LNCAP (cell line): ENCODE measurements around the gene HPSE2.

Experiments used
- TF ChIP-seq, protein P1 (sequence below): fragments of 450-650 bp; IDR thresholded peaks from 2 replicates; pipeline ENCODE4 v1.5.1; 2017; ENCODE audit warnings: mild to moderate bottlenecking

The HPSE2 gene

DNA sequence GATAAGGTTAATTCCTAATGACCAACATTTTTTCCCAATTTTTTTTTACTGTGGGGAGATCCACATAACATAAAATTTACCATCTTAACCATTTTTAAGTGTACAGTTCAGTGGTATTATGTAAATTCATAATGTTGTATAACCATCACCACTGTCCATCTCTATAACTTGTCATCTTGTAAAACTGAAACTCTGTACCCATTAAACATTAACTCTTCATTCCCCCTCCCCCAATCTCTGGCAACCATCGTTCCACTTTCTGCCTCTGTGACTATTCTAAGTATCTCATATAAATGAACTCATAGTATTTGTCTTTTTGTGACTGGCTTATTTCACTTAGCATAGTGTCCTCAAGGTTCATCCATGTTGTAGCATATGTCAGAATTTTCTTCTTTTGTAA is 742.9 kb downstream of the HPSE2 start:
- TF ChIP-seq, protein P1, sequence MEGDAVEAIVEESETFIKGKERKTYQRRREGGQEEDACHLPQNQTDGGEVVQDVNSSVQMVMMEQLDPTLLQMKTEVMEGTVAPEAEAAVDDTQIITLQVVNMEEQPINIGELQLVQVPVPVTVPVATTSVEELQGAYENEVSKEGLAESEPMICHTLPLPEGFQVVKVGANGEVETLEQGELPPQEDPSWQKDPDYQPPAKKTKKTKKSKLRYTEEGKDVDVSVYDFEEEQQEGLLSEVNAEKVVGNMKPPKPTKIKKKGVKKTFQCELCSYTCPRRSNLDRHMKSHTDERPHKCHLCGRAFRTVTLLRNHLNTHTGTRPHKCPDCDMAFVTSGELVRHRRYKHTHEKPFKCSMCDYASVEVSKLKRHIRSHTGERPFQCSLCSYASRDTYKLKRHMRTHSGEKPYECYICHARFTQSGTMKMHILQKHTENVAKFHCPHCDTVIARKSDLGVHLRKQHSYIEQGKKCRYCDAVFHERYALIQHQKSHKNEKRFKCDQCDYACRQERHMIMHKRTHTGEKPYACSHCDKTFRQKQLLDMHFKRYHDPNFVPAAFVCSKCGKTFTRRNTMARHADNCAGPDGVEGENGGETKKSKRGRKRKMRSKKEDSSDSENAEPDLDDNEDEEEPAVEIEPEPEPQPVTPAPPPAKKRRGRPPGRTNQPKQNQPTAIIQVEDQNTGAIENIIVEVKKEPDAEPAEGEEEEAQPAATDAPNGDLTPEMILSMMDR: no peak

DNA sequence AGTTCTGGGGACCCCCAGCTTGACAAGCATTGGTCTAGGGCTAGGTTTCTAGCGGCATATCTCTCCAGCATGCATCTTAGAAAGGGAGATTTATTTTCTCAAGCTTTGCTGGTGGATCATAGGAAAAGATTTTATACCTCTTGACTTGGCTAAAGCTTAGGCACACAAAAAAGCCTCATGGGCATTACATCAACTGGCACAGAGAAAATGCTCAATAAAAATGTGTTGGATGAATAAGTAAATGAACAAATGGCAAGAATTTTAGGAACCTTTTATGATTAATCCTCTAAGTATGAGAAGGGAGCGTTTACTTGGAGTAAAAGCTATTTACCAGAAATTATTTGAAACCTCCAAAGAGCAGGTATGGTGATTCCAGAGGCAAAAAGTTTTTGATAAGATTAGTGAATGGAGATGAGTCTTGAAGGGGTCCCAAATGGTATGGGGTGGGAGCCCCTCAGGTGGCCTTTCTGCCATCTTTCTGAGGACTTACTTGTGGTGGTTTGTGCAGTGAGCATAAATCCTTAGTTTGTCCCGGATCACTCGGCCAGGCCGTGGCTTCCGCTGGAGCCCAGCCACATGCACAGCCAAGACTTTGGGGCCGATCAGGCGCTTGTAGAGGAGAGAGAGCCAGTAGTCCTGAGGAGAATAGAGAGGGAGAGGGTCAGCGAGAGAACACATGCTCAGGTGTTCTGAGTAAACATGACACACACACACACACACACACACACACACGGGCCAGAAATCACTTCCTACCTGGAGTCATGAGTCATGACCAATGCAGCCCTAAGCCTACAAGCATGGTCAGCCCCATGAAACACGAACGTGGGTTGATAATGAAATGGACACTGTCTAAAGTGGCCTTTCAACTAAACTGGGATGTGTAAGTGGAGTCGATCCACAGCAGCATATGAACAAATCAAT is 745.8 kb downstream of the HPSE2 start:
- TF ChIP-seq, protein P1: no peak

DNA sequence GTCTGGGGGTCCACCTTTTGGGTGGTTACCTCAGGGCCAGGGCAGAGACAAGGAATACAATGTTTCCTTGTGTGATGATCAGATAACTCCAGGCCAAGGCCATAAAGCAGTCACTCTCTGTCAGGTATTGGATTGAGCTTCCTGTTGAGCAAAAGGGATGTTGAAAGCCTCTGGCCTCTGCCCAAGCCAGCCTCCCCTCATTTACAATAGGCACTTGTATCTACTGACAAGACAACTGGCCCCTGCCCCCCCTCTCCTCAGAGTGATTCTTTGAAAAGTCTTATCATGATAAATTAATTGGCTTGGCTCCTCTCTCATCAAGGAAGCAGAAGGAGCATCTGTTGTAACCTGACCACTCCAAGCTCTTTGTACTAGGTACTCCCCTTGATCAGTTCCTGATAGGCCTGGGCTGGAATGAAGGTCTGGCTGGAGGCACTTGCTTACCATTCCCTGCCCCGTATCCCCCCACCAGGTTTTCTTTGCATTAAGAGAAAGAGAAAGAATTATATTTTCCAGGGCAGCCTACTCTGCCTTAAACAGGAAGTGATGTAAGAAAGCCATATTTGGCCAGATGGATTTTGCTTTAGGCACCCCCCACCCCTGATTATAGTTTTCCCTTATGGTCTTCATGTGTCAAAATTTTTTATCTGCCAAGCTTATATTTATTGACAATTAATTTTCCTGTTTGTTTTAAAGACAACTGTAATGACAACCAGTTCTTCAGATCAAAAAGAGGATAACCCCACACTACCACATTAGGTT is 746.8 kb downstream of the HPSE2 start:
- TF ChIP-seq, protein P1: no peak

DNA sequence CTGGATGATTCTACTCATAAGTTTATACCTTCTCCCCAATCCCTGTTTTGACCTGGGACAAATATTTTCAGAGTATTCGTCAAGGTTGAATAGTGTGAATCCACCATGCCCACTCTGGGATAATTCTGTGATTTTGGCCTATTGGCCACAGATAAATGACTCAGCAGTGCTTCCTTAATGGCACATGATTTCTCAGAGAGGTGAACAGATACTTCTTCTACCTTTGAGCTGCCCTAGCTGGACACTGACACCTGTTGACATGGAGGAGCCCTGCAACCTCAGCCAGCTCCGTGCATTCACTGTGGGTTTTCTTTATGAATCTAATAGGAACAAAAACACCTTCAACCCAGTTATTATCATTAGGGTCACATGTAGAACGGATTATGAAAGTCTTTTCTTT is 748.0 kb downstream of the HPSE2 start:
- TF ChIP-seq, protein P1: no peak

DNA sequence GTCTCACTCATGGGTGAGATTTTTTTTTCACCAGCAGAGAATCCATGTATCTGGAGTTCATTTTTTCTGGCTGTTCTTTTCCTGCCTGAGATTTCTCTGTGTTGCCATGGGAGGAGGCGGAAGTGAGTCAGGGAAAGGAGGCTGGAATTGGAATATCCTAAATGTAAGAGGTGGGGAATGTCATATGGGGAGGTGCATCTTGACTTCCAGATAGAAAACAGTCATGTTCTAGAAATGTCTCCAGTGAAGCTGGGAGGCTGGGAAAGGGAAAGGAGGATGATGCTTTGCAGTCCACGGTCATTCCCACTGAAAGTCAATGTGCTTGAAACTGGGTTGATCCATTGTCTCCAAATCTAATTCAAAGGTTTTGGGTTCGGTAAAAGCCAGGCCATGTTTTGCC is 749.2 kb downstream of the HPSE2 start:
- TF ChIP-seq, protein P1: no peak

DNA sequence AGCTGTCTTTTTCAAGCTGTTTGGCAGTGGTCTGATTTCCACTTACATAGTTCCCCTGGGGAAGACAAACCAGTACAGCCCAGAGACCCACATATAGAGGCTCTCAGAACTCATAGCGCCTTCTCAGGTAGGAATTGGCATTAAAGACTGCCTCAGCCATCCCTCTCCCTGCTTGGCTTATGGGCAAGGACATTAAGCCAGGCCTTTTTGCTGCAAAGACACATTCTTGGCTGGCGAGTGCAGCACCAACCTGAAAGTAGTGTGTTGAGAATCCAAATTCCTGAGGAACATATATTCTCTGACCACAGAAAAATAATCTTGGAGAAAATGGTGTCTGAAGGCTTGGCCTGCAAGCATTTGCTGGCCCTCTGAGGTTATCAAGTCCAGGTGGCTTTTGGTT is 749.7 kb downstream of the HPSE2 start:
- TF ChIP-seq, protein P1: no peak

DNA sequence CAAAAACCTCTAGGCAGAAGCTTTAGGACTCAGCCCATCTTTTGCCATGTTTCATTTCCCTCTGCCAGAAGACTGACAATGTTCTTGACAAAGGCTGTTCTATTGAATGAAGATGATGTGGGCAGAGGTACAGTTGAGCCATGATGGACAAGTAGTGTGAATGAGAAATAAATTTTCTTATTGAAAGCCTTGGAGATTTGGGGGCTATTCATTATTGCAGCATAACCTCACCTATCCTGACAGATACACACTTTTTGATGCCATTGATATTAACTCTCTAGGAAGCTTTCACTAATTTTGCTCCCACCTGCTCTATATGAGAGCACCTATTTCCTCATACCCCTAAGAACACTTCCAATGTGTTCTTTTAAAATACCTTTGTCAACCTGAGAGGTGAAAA is 752.0 kb downstream of the HPSE2 start:
- TF ChIP-seq, protein P1: no peak
